Pancreas (tissue), 10 donors: ENCODE results near the gene KCNJ5. TPM values are rescaled to one million over a fixed set of nuclear protein-coding genes. Genes with fewer than 3 reads are reported as not detected.

Experiments used
- ATAC-seq, 4 donors: fragments of 200-7000 bp; cut with Tn5 transposase; one replicate each; pipeline versions ENCODE4 v1.8.0 to v1.9.1; 2020; ENCODE audit warnings: mild to moderate bottlenecking in 4 of 4, moderate library complexity in 4 of 4
- DNase-seq, 6 donors: peaks; one replicate each; pipeline ENCODE4 v3.0.0-alpha.2; 2020
- FAIRE-seq: peaks from 2 replicates; lab custom pipeline; 2012; peaks lifted over from hg19 to GRCh38; lab: Jason Lieb, UNC
- H3K27ac ChIP-seq, 4 donors: fragments of 200-600 bp; sonication (generic); 1 replicate in 3 of 4; 2 replicates in 1 of 4; pipeline versions ENCODE4 v1.5.0 to v1.8.0; 2020
- H3K27me3 ChIP-seq, 4 donors: fragments of 200-600 bp; one replicate each; pipeline ENCODE4 v1.8.0; 2021
- H3K36me3 ChIP-seq, 3 donors: fragments of 200-600 bp; sonication (generic) in 1 of 3; one replicate each; pipeline versions ENCODE4 v1.5.0 to v1.8.0; 2020 to 2021
- H3K4me1 ChIP-seq, 3 donors: fragments of 200-600 bp; one replicate each; pipeline ENCODE4 v1.8.0; 2021
- H3K4me3 ChIP-seq, 4 donors: fragments of 200-600 bp; sonication (generic) in 2 of 4; one replicate each; pipeline versions ENCODE4 v1.5.0 to v1.8.0; 2020 to 2021
- H3K9me3 ChIP-seq, 4 donors: fragments of 200-600 bp; one replicate each; pipeline ENCODE4 v1.8.0; 2021
- CTCF ChIP-seq, 4 donors: fragments of 200-600 bp; sonication (generic) in 3 of 4; IDR thresholded peaks; one replicate each; pipeline versions ENCODE4 v1.5.0 to v1.8.0; 2021; ENCODE audit warnings: antibody characterized with exemption in 4 of 4
- WGBS, 2 donors: extraction: QIAGEN DNeasy Blood & Tissue Kit; methylation state at CpG; one replicate each; pipeline ENCODE4 v1.1.7; 2013; 5-methylcytosine and 5-hydroxymethylcytosine counted together
- intact Hi-C, 3 donors: fragments of 100-400 bp; cut with DNase I; formaldehyde crosslinking; loops; one replicate each; pipeline versions ENCODE4 v1.11.1 to v1.14.2; 2022
- polyA plus RNA-seq, 2 donors: library from polyadenylated mRNA; stranded (reverse); fragments of 200-250 nt; gene quantifications; one replicate each; pipeline ENCODE4 v1.2.3, GENCODE V29; 2013
- total RNA-seq, 6 donors: library from RNA; stranded (reverse); fragmentation: NEBNext Ultra II Directional in 4 of 6; extraction: Animal tissue kit (Norgen Biotek cat#: 25700) in 4 of 6; gene quantifications; one replicate each; pipeline versions ENCODE4 v1.2.1 to v1.2.4, GENCODE V29; 2021 to 2023
- donor health status: healthy with polysubstance abuse.
- donor health status: DM: no; HTN: no; CAD: no; lungs with moderate emphysema.
- donor health status: DM: no; HTN: no; CAD: no.
- donor health status: control.
- donor health status: control.
- donor health status: Bipolar disorder and iron deficiency.
- donor health status: DM: yes; HTN: yes; CAD: no.
- donor health status: DM: no; HTN: no; CAD: no.
- donor health status: DM: no; HTN: no; CAD: no.
- donor health status: DM: yes; HTN: yes; CAD: no.

Gene KCNJ5
- total and polyA plus RNA-seq, 8 donors: 1.1 to 17.6 (median 9.5) TPM

DNA sequence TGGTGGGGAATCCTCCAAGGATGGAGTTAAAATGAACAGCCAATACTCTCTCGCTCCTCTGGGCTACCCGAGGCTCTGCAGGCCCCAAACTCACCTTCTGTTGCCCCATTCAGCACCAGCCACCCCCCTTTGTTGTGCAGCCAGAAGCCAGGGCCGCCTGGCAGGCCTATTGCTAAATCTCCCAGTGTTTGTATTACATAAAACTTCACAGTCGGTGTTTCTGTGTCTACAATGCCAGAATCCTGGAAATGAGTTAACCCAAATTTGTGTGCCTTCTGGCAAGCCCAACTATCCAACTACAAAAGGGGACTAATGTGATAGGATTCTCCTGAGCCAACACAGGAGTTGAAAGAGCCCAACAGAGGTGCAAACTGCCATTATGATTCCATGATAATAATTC lies 9.3 kb downstream of the KCNJ5 start:
- DNase-seq (peak in 2 of 6 donors; percentile 37 to 48), FAIRE-seq (no peak), ATAC-seq (peak in 3 of 4 donors; percentile 9 to 58 (median 24))
- no peaks in the 10 kb centered on the region for H3K9me3 ChIP-seq
- no peak overlapping the region for H3K4me3 ChIP-seq
- no peak for TF ChIP-seq CTCF (IDR thresholded peaks at IDR 0.05)
- H3K36me3 ChIP-seq: no peaks in the 10 kb centered on the region
- no peak overlapping the region for H3K27ac ChIP-seq
- no peaks in the 10 kb centered on the region for H3K27me3 ChIP-seq
- H3K4me1 ChIP-seq: peaks cover 15 to 39% (median 34%) of the 10 kb centered on the region in 3 donors
- intact Hi-C loops: no loop called here
- 19 to 27% methylated on average over 4 of the region's 4 CpGs for WGBS, 2 donors

DNA sequence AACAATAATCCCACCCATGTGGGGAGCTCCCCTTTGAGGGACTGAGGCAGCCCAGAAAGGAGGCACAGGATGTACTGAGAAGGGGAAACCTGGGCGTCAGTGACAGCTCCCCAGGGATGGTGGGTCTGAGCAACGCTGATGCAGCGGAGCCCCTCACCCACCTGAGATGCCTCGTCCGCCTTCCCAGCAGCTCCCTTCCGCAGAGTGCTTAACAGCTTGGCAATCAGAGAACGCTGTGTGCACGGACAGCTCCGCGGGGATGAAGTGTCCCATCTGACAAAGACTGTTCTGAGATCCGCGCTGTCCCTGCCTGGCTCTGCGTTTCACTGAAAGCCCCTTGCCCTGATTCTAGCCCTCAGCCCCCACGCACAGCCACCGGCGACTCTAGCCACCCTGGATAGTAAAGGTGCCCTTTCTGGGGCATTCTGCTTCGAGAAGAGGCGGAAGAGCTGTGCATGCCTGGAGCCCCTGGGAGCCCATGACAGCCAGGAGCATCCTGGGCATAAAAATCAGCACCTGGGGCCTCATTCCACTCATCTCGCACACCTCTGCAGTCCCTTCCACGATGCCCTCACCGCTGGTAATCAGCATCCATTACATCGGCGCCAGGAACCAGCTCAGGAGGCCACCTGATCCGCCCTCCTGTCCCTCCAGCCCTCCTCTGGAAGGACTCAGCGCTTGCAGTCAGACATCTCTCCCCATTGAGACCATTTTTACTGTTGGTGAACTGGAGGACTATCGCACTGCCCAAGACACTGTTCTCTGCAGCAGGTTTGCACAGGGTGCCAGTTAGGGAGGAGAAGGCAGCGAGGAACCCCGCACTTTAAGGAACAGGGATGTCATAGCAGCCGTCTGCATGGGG lies 10.7 kb downstream of the KCNJ5 start:
- H3K36me3 ChIP-seq: no peaks in the 10 kb centered on the region
- no peak for TF ChIP-seq CTCF (IDR thresholded peaks at IDR 0.05)
- no peaks in the 10 kb centered on the region for H3K27me3 ChIP-seq
- ATAC-seq (no peak), FAIRE-seq (no peak), DNase-seq (no peak)
- H3K9me3 ChIP-seq: no peaks in the 10 kb centered on the region
- no peak overlapping the region for H3K4me3 ChIP-seq
- H3K4me1 ChIP-seq: peaks cover 10 to 38% (median 25%) of the 10 kb centered on the region in 3 donors
- no peak overlapping the region for H3K27ac ChIP-seq
- 87% methylated on average over 29 of the region's 29 CpGs for WGBS, 2 donors
- intact Hi-C loops: no loop called here

- Histone ChIP-seq H3K9me3 (no peaks in the 10 kb centered on the region), H3K27me3 (no peaks in the 10 kb centered on the region), H3K4me1 (peaks cover 7 to 34% (median 23%) of the 10 kb centered on the region in 3 donors), H3K4me3 (no peak overlapping the region), H3K27ac (no peak overlapping the region), H3K36me3 (no peaks in the 10 kb centered on the region)
- no peak for ATAC-seq
- intact Hi-C loops: no loop called here
- 89% methylated on average over 10 of the region's 10 CpGs for WGBS, 2 donors
- DNase-seq: no peak
- TF ChIP-seq CTCF (IDR thresholded peaks at IDR 0.05): no peak
- FAIRE-seq: no peak
These were observed 11.4 kb downstream of the KCNJ5 start for GRCh38 chr11:128902515-128903066.

- WGBS, 2 donors: 79 to 80% methylated on average over 17 of the region's 17 CpGs
- DNase-seq: peak in 1 of 6 donors; percentile 49
- Histone ChIP-seq H3K4me1 (peaks cover 1 to 34% (median 20%) of the 10 kb centered on the region in 3 donors), H3K27me3 (no peaks in the 10 kb centered on the region), H3K27ac (no peak overlapping the region), H3K36me3 (no peaks in the 10 kb centered on the region), H3K9me3 (no peaks in the 10 kb centered on the region), H3K4me3 (no peak overlapping the region)
- no peak for FAIRE-seq
- no peak for TF ChIP-seq CTCF (IDR thresholded peaks at IDR 0.05)
- intact Hi-C loops: no loop called here
- ATAC-seq: peak in 2 of 4 donors; percentile 2 to 3
These were observed 12.3 kb downstream of the KCNJ5 start for GRCh38 chr11:128903248-128904061.
